ENCODE data around the gene SPATA2. TPM values are rescaled to one million over a fixed set of nuclear protein-coding genes. Genes with fewer than 3 reads are reported as not detected.

The SPATA2 gene
- total and polyA plus RNA-seq, 2 of the 8 experiments (the other 6 are each of a cell fraction or from before 2014, with no cell fraction given), result 11.0 to 13.0 TPM

GRCh38 chr20:49854190-49854875 is 61.0 kb downstream of the SPATA2 start:
- Histone ChIP-seq H3K18ac (ENCODE audit: extremely low read depth, low read length) (no peak overlapping the region), H3K79me2 (ENCODE audit: control insufficient read depth in 1 of 2, insufficient read depth in 2 of 2, low read length in 2 of 2) (no peaks in the 10 kb centered on the region), H3K23ac (ENCODE audit: insufficient read length) (no peak overlapping the region), H2BK12ac (ENCODE audit: low read depth, low read length) (no peak overlapping the region), H3K4ac (replicated peaks; ENCODE audit: insufficient read length, low read depth, low read length) (no peak overlapping the region), H3K14ac (ENCODE audit: insufficient read length) (no peak overlapping the region), H4K8ac (ENCODE audit: extremely low read depth, insufficient read depth, low read length) (no peak overlapping the region), H4K91ac (replicated peaks; ENCODE audit: insufficient read length, low read length) (no peak overlapping the region), H3K4me1 (replicated peaks in 1 of 4; ENCODE audit: control insufficient read depth in 3 of 4, insufficient read depth in 4 of 4, low read length in 3 of 4) (peaks cover 0 to 9% (median 6%) of the 10 kb centered on the region in 4 experiments; a peak in 4 of 7 replicates), H2BK120ac (replicated peaks; ENCODE audit: low read depth, low read length) (no peak overlapping the region), H3K9me3 (ENCODE audit: insufficient read depth in 2 of 2, low read depth in 1 of 2, low read length in 1 of 2) (no peaks in the 10 kb centered on the region), H3K23me2 (ENCODE audit: low read depth, low read length) (no peaks in the 10 kb centered on the region), H3K36me3 (ENCODE audit: control insufficient read depth in 2 of 4, insufficient read depth in 4 of 4, low read length in 3 of 4) (no peaks in the 10 kb centered on the region; a peak in 1 of 8 replicates), H2BK5ac (ENCODE audit: low read depth, low read length) (no peak overlapping the region), H4K20me1 (replicated peaks in 1 of 2; ENCODE audit: control insufficient read depth in 1 of 2, insufficient read depth in 2 of 2, low read length in 2 of 2) (no peaks in the 10 kb centered on the region), H3K56ac (replicated peaks; ENCODE audit: insufficient read length, low read depth, low read length) (no peak overlapping the region), H3K4me2 (ENCODE audit: insufficient read depth in 1 of 2, low read depth in 2 of 2, low read length in 2 of 2) (no peak overlapping the region), H2BK15ac (ENCODE audit: low read length) (no peak overlapping the region), H2BK20ac (ENCODE audit: low read length) (no peak overlapping the region), H2AK5ac (ENCODE audit: low read depth, low read length) (no peak overlapping the region), H4K5ac (ENCODE audit: insufficient read length, low read depth, low read length) (no peak overlapping the region), H3K79me1 (ENCODE audit: low read depth, low read length) (no peaks in the 10 kb centered on the region), H3K9ac (replicated peaks in 1 of 4; ENCODE audit: extremely low read depth in 1 of 4, low read depth in 3 of 4, low read length in 3 of 4) (no peak overlapping the region), H3K27me3 (replicated peaks in 1 of 4; ENCODE audit: control insufficient read depth in 3 of 4, extremely low read depth in 1 of 4, insufficient read depth in 3 of 4, low read length in 3 of 4) (no peaks in the 10 kb centered on the region), H2AFZ (ENCODE audit: low read length) (no peak overlapping the region), H3K27ac (ENCODE audit: low read depth, low read length) (no peak overlapping the region), H3K4me3 (ENCODE audit: extremely low read depth in 1 of 4, insufficient read depth in 2 of 4, low read depth in 3 of 4, low read length in 4 of 4) (no peak overlapping the region)
- CTCF ChIA-PET (ENCODE audit: partially characterized antibody), result interaction anchor here (0.6 to 6.7 kb wide), 10 partner anchors 10 to 318 kb away, joined by 3 to 50 read pairs (median 4); no protein-coding TSS in a partner anchor
- WGBS, 2 experiments (ENCODE audit: extremely low coverage in 1 of 2, insufficient coverage in 1 of 2, insufficient read length in 1 of 2, insufficient replicate concordance in 2 of 2, low coverage in 1 of 2, low lambda C conversion rate in 2 of 2, missing lambda C conversion rate in 1 of 2), result 88% methylated on average over 10 of the region's 10 CpGs; no CpG with 5 or more reads in 1 of the 2 experiments
- FAIRE-seq (no peak), DNase-seq (ENCODE audit: low read depth in 1 of 2, low spot score in 2 of 2) (no peak)
- POLR2A ChIA-PET (ENCODE audit: partially characterized antibody), result interaction anchor here (0.6 to 1.5 kb wide), 3 partner anchors 14 to 151 kb away, joined by 3 to 7 read pairs (median 3); no protein-coding TSS in a partner anchor
- TF ChIP-seq POLR2A (IDR thresholded peaks at IDR 0.05; ENCODE audit: control extremely low read depth in 1 of 2, low read depth in 2 of 2, low read length in 2 of 2) (no peak), BACH1 (IDR thresholded peaks at IDR 0.05; ENCODE audit: low read length) (no peak), CBX5 (IDR thresholded peaks at IDR 0.05; ENCODE audit: low read depth, low read length) (no peak), CREB1 (IDR thresholded peaks at IDR 0.05) (no peak), RBBP5 (IDR thresholded peaks at IDR 0.05; ENCODE audit: borderline replicate concordance, low read depth, low read length) (no peak), TCF12 (IDR thresholded peaks at IDR 0.05; ENCODE audit: low read depth, low read length) (no peak), KDM5A (IDR thresholded peaks at IDR 0.05; ENCODE audit: low read length) (no peak), CHD1 (IDR thresholded peaks at IDR 0.05; ENCODE audit: low read depth, low read length) (no peak), TEAD4 (IDR thresholded peaks at IDR 0.05; ENCODE audit: low read depth, low read length) (no peak), TBP (IDR thresholded peaks at IDR 0.05; ENCODE audit: low read depth, low read length) (no peak), SP4 (IDR thresholded peaks at IDR 0.05; ENCODE audit: low read length) (no peak), RXRA (IDR thresholded peaks at IDR 0.05; ENCODE audit: insufficient read depth, low read depth, low read length) (no peak), BRCA1 (IDR thresholded peaks at IDR 0.05; ENCODE audit: low read depth, low read length) (no peak), CEBPB (IDR thresholded peaks at IDR 0.05; ENCODE audit: low read depth, low read length) (no peak), GTF2F1 (IDR thresholded peaks at IDR 0.05; ENCODE audit: borderline replicate concordance, low read depth, low read length) (no peak), GABPA (IDR thresholded peaks at IDR 0.05; ENCODE audit: borderline replicate concordance, insufficient read depth, low read length) (no peak)

Measured in H1 (cell line).